Measurements from ENCODE around the gene THAP7. TPM values are rescaled to one million over a fixed set of nuclear protein-coding genes. Genes with fewer than 3 reads are reported as not detected.
"Not testable (repeated sequence)": the region's sequence is repeated elsewhere in the genome, so short reads cannot be mapped to it uniquely, and the experiment has no call there.

Gene THAP7
- total RNA-seq, 1 donor from 2014 or later = 34.9 TPM

DNA sequence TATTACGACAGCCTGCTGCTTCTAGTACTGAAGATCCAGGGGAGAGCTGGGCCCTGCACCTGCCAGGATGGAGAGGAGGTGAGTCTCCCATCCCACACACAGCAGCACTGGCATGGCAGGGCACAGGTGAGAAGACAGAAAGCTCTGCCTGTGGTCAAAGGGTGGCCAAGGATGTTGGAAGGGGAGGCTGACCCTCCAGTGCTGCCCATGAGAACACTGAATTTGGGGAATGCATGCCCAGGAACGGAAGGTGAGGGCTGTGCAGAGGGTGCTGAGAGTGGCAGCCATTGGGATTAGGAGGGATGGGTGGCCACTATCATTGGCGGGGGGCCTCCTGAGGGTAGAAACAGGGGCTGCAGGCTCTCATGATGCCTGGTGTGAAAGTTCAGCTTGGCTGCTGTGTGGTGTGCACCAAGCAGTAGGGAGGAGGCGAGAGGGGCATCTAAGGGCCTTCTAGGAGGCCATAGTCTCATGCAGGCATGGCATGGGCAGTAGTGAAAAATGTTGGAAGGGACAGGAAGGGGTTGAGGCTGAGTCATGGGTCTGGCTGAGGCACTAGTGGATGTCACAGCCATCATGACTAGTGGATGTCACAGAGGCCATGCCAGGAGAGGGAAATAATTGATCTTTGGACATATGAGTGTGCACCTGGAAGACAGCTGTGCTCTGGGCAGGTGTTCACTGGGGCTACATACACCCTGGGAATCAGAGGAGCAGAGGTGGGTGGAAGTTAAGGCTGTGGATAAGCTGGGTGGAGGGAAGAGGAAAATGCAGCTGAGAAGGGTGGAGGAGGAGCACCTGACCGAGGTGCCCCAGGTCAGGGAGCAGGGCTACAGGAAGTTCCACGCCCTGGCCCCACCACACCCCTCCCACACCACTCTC is 41.3 kb upstream of the THAP7 start:
- H3K4me3 ChIP-seq = no peak overlapping the region
- TF ChIP-seq, protein P1, sequence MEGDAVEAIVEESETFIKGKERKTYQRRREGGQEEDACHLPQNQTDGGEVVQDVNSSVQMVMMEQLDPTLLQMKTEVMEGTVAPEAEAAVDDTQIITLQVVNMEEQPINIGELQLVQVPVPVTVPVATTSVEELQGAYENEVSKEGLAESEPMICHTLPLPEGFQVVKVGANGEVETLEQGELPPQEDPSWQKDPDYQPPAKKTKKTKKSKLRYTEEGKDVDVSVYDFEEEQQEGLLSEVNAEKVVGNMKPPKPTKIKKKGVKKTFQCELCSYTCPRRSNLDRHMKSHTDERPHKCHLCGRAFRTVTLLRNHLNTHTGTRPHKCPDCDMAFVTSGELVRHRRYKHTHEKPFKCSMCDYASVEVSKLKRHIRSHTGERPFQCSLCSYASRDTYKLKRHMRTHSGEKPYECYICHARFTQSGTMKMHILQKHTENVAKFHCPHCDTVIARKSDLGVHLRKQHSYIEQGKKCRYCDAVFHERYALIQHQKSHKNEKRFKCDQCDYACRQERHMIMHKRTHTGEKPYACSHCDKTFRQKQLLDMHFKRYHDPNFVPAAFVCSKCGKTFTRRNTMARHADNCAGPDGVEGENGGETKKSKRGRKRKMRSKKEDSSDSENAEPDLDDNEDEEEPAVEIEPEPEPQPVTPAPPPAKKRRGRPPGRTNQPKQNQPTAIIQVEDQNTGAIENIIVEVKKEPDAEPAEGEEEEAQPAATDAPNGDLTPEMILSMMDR (IDR thresholded peaks at IDR 0.05) = no peak
- TF ChIP-seq POLR2A (IDR thresholded peaks at IDR 0.05) = no peak
- TF ChIP-seq POLR2AphosphoS5 (IDR thresholded peaks at IDR 0.05; ENCODE audit: insufficient read depth in 1 of 2, low read depth in 1 of 2) = no peak
- H3K36me3 ChIP-seq = no peaks in the 10 kb centered on the region
- intact Hi-C loops (cut with DNase I) = no loop called here
- DNase-seq (ENCODE audit: extremely low spot score in 2 of 2) = no peak
- no peaks in the 10 kb centered on the region for H3K27me3 ChIP-seq
- no peak overlapping the region for H3K27ac ChIP-seq
- peaks cover 21% of the 10 kb centered on the region for H3K4me1 ChIP-seq
- no peaks in the 10 kb centered on the region for H3K9me3 ChIP-seq

DNA sequence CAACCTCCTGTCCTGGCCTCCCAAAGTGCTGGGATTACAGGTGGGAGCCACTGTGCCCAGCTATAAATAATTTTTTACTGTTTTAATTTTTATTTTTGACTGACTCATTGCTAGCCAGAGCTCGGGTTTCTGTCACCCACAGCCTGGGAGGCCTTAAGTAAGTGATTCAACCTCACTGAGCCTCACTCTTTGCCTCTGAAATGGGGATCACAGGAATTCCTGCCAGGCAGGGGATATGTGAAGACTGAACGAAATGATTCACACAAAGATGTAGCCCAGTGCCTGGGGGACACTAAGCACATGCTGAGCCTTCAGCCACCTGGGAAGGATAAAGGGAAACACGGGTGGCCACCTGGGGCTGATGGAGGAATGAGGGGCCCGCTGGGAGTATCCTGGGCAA is 40.0 kb upstream of the THAP7 start:
- TF ChIP-seq, protein P1 (IDR thresholded peaks at IDR 0.05) = no peak
- no peak for TF ChIP-seq POLR2AphosphoS5 (IDR thresholded peaks at IDR 0.05; ENCODE audit: insufficient read depth in 1 of 2, low read depth in 1 of 2)
- DNase-seq (ENCODE audit: extremely low spot score in 2 of 2) = no peak
- Histone ChIP-seq H3K4me1 (peaks cover 21% of the 10 kb centered on the region), H3K9me3 (no peaks in the 10 kb centered on the region), H3K36me3 (no peaks in the 10 kb centered on the region), H3K4me3 (no peak overlapping the region), H3K27ac (no peak overlapping the region), H3K27me3 (no peaks in the 10 kb centered on the region)
- intact Hi-C loops (cut with DNase I) = no loop called here

DNA sequence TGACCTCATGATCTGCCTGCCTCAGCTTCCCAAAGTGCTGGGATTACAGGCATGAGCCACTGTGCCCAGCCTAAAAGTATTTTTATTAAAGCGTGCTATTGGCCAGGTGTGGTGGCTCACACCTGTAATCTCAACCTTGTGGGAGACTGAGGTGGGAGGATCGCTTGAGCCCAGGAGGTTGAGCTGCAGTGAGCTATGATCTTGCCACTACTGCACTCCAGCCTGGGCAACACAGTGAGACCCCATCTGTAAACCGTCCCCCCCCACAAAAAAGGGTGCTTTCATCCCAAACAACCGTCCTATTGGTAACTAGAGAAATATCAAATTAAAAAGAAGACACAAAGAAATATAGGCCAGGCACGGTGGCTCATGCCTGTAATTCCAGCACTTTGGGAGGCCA is 37.2 kb upstream of the THAP7 start:
- DNase-seq (ENCODE audit: extremely low spot score in 2 of 2); H3K9me3 ChIP-seq; H3K4me3 ChIP-seq; H3K27me3 ChIP-seq; H3K36me3 ChIP-seq; H3K27ac ChIP-seq; H3K4me1 ChIP-seq; intact Hi-C loops (cut with DNase I): not testable (repeated sequence)

DNA sequence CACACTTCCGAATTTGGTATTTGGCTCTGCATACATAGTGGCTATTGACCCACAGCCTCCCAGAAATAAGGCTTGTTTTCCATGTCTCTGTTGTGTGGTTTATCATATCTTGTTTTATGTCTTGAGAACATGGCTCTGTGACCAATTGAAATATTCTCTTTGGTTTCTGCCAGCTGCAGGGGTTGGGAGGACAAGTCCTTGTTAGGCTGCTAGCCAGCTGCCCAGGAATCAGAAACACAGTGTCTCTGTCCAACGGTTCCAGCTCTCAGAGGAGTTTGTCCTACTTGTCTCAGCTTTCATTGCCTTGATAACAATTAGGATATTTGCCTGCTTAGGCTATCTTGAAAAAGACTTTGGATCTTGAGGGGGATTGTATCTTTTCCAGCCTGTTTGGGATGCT is 36.5 kb upstream of the THAP7 start:
- no peaks in the 10 kb centered on the region for H3K9me3 ChIP-seq
- intact Hi-C loops (cut with DNase I) = no loop called here
- H3K27ac ChIP-seq = no peak overlapping the region
- H3K4me3 ChIP-seq = no peak overlapping the region
- DNase-seq (ENCODE audit: extremely low spot score in 2 of 2) = no peak
- H3K36me3 ChIP-seq = no peaks in the 10 kb centered on the region
- TF ChIP-seq, protein P1 (IDR thresholded peaks at IDR 0.05) = no peak
- TF ChIP-seq POLR2A (IDR thresholded peaks at IDR 0.05) = no peak
- no peak for TF ChIP-seq POLR2AphosphoS5 (IDR thresholded peaks at IDR 0.05; ENCODE audit: insufficient read depth in 1 of 2, low read depth in 1 of 2)
- no peaks in the 10 kb centered on the region for H3K4me1 ChIP-seq
- no peaks in the 10 kb centered on the region for H3K27me3 ChIP-seq

DNA sequence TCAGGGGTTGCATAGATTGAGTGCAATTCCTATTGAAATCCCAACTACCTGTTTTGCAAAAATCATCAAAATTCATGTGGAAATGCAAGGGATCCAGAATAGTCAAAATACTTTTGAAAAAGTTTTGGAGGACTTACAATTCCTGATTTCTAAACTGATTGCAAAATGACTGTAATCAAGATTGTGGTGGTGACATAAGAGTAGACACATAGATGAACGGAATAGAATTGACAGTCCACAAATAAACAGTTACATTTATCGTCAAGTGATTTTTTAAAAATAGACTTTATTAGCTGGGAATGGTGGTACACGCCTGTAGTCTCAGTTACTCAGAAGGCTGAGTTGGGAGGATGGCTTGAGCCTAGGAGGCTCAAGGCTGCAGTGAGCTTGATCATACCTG is 33.1 kb upstream of the THAP7 start:
- no peak for DNase-seq (ENCODE audit: extremely low spot score in 2 of 2)
- H3K27ac ChIP-seq = no peak overlapping the region
- H3K36me3 ChIP-seq = no peaks in the 10 kb centered on the region
- no peaks in the 10 kb centered on the region for H3K27me3 ChIP-seq
- no peak for TF ChIP-seq POLR2A (IDR thresholded peaks at IDR 0.05)
- TF ChIP-seq, protein P1 (IDR thresholded peaks at IDR 0.05) = no peak
- TF ChIP-seq POLR2AphosphoS5 (IDR thresholded peaks at IDR 0.05; ENCODE audit: insufficient read depth in 1 of 2, low read depth in 1 of 2) = no peak
- no peak overlapping the region for H3K4me3 ChIP-seq
- H3K4me1 ChIP-seq = peaks cover 17% of the 10 kb centered on the region
- intact Hi-C loops (cut with DNase I) = no loop called here
- no peaks in the 10 kb centered on the region for H3K9me3 ChIP-seq
